Measurements from ENCODE around the gene MYL5. TPM values are rescaled to one million over a fixed set of nuclear protein-coding genes. Genes with fewer than 3 reads are reported as not detected.
A peak's percentile ranks its signal among the peaks of the same experiment; 100 is the strongest.

Gene MYL5
- total and polyA plus RNA-seq, 7 experiments from 2014 or later = 5.8 to 32.7 (median 21.4) TPM

DNA sequence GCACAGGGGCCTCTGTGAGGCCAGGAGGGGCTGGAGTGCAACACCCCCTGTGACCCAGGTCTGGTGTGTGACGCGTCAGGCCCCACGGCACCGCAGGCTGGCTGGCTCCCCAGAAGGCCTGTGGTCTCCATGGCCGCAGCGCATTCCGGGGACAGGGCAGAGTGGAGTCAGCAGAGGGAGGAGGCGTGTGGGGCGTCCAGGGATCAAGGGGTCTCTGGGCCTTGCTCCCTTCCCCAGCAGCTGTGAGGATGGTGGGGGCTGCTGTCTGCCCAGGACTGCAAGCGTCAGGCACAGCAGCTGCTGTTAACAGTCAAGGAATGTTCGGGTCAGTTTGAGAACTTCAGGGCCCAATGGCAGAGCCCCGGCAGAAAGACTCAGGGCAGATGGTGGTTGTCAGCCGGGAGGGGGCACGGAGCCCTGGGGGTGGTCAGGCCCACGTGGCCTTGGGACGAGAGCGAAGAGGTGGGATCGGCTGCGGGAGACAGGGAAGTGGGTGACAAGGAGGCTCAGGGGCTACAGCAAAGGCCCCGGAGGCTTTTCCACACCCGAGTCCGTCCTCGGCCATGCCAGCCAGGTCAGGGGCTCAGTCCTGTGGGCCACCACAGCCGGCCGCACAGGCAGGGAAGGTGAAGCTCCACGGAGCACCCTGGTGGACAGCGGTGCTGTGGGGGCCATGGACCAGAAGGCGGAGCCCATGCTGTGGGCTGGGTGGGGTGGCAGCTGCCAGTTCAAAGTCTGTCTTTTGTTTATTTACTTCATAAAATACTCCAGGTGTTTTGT, 49.6 kb downstream of the MYL5 start:
- ChIA-PET CTCF (no interaction called here), POLR2A (interaction anchor here (0.7 kb wide), 1 partner anchor 43 kb away, joined by 3 read pairs; no protein-coding TSS in a partner anchor)
- no peak overlapping the region for H3K27ac ChIP-seq (ENCODE audit: low read depth, low read length)

DNA sequence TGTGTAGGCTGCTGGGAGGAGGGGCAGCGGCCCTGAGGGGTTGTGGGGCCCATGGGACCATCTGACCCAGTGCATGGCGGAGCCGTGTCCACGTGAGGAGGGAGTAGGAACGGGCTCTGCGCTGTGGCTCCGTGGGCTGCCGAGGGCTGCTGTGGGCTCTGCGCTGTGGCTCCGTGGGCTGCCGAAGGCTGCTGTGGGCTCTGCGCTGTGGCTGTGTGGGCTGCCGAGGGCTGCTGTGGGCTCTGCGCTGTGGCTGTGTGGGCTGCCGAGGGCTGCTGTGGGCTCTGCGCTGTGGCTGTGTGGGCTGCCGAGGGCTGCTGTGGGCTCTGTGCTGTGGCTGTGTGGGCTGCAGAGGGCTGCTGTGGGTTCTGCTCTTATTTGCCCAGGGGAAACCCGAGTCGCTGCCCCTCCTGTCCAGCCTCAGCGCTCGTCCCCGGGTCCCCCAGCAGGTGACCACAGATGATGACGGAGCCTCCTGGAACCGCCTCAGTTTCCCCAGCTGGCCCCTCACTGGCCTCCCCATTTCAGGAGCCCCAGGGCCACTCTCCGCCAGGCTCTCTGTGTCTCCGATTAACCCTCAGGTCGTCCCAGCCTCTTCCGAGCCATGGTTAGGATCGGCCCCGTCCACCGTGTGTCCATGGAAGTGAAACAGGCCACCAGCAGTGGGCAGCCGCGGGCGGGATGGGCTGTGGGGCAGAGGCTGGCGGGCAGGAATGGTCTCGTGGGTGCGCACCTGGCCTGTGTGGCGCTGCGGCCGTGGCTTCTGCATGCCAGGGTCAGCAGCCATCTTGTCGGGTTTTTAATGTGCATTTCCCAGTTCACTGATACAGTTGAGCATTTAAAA, 51.3 kb downstream of the MYL5 start:
- Histone ChIP-seq H3K9me3 (ENCODE audit: control insufficient read depth in 2 of 3, low read length in 3 of 3) (no peaks in the 10 kb centered on the region), H3K27me3 (ENCODE audit: control insufficient read depth in 2 of 2, insufficient read depth in 2 of 2, low read length in 2 of 2) (no peaks in the 10 kb centered on the region), H3K4me1 (ENCODE audit: control insufficient read depth in 2 of 2, insufficient read depth in 2 of 2, low read length in 2 of 2) (no peaks in the 10 kb centered on the region), H3K27ac (ENCODE audit: low read depth, low read length) (no peak overlapping the region), H3K4me3 (ENCODE audit: low read length) (no peak overlapping the region), H3K36me3 (ENCODE audit: control insufficient read depth in 2 of 3, insufficient read depth in 3 of 3, low read length in 3 of 3) (peaks cover 0 to 21% (median 0%) of the 10 kb centered on the region in 3 experiments)
- Mint-ChIP-seq H3K4me3 (no peak overlapping the region), H3K27me3 (no peaks in the 10 kb centered on the region), H3K9me3 (peaks cover 0 to 3% (median 0%) of the 10 kb centered on the region in 11 donors), H3K36me3 (peaks cover 0 to 28% (median 6%) of the 10 kb centered on the region in 5 donors), H3K27ac (no peak overlapping the region), H3K4me1 (peaks cover 4 to 29% (median 20%) of the 10 kb centered on the region in 7 donors)
- intact Hi-C loops (cut with micrococcal nuclease) = no loop called here
- CTCF ChIA-PET = no interaction called here
- ATAC-seq (no peak), DNase-seq (no peak)
- POLR2A ChIA-PET = no interaction called here

More for the DNA sequence above, 49.6 kb downstream of the MYL5 start:
- H3K36me3 ChIP-seq (ENCODE audit: control insufficient read depth in 2 of 3, insufficient read depth in 3 of 3, low read length in 3 of 3) = peaks cover 0 to 16% (median 0%) of the 10 kb centered on the region in 3 experiments
- H3K27me3 ChIP-seq (ENCODE audit: control insufficient read depth in 2 of 2, insufficient read depth in 2 of 2, low read length in 2 of 2) = no peaks in the 10 kb centered on the region
- intact Hi-C loops (cut with micrococcal nuclease) = no loop called here
- DNase-seq (no peak), ATAC-seq (no peak)
- Mint-ChIP-seq H3K9me3 (peaks cover 0 to 5% (median 0%) of the 10 kb centered on the region in 11 donors), H3K36me3 (peaks cover 0 to 34% (median 9%) of the 10 kb centered on the region in 5 donors), H3K4me1 (peaks cover 4 to 34% (median 21%) of the 10 kb centered on the region in 7 donors), H3K27me3 (no peaks in the 10 kb centered on the region), H3K4me3 (no peak overlapping the region), H3K27ac (peak overlapping the region in 2 of 9 donors; percentile 45 to 51)
- no peak overlapping the region for H3K4me3 ChIP-seq (ENCODE audit: low read length)
- H3K4me1 ChIP-seq (ENCODE audit: control insufficient read depth in 2 of 2, insufficient read depth in 2 of 2, low read length in 2 of 2) = no peaks in the 10 kb centered on the region
- no peaks in the 10 kb centered on the region for H3K9me3 ChIP-seq (ENCODE audit: control insufficient read depth in 2 of 3, low read length in 3 of 3)

DNA sequence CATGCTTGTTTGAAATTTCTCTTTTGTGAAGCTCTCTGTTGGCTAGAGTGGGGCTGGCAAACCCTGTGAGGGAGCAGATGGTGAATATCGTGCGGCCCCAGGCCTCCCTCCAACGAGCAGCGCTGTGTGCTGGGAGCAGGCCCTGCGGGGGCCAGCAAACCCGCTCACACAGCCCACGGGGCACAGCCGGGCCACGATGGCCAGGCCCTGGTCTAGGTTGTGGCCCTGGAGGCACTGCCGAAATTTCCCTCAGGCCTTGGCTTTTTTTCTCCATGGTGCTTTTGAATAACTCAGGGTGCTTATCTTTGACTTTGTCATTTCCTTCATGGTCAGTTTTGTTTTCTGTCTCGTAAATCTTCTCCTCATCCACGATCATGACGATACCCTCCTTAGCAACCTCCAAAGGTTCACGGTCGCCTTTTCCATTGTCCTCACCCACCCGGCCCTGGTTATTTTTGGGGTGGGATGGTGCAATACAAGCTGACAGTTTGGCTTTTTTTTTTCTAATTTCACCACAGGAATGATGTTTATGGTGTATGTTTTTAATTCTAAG, 52.0 kb downstream of the MYL5 start:
- Mint-ChIP-seq H3K9me3 (peaks cover 0 to 3% (median 0%) of the 10 kb centered on the region in 11 donors), H3K27ac (peak overlapping the region in 1 of 9 donors; percentile 24), H3K27me3 (no peaks in the 10 kb centered on the region), H3K4me1 (peaks cover 4 to 29% (median 20%) of the 10 kb centered on the region in 7 donors), H3K4me3 (peak overlapping the region in 1 of 10 donors; percentile 15), H3K36me3 (peaks cover 0 to 29% (median 9%) of the 10 kb centered on the region in 5 donors)
- Histone ChIP-seq H3K36me3 (ENCODE audit: control insufficient read depth in 2 of 3, insufficient read depth in 3 of 3, low read length in 3 of 3) (peaks cover 0 to 22% (median 0%) of the 10 kb centered on the region in 3 experiments), H3K4me1 (ENCODE audit: control insufficient read depth in 2 of 2, insufficient read depth in 2 of 2, low read length in 2 of 2) (no peaks in the 10 kb centered on the region), H3K9me3 (ENCODE audit: control insufficient read depth in 2 of 3, low read length in 3 of 3) (no peaks in the 10 kb centered on the region), H3K27ac (ENCODE audit: low read depth, low read length) (no peak overlapping the region), H3K4me3 (ENCODE audit: low read length) (no peak overlapping the region), H3K27me3 (ENCODE audit: control insufficient read depth in 2 of 2, insufficient read depth in 2 of 2, low read length in 2 of 2) (no peaks in the 10 kb centered on the region)
- POLR2A ChIA-PET = no interaction called here
- CTCF ChIA-PET = no interaction called here
- intact Hi-C loops (cut with micrococcal nuclease) = no loop called here
- no peak for DNase-seq
- no peak for ATAC-seq

DNA sequence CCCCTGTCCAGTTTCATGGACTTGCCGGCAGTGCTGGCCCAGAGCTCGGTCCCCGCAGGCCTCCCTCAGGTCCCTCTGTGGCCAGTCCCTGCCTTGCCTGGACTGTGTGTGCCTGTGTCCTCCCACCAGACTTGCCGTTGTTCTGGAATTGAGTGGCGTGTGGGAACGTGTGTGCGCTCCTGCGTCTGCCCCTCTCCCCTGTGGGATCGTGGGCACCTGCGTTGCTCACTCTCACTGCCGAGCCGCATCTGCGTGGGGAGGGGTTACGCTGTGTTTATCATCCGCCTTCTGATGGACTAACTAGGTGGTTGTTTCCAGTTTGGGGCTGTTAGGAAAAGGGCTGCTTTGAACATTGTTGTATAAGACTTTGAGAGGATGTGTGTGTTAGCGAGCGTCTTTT, 52.5 kb downstream of the MYL5 start:
- Mint-ChIP-seq H3K4me3 (no peak overlapping the region), H3K27me3 (no peaks in the 10 kb centered on the region), H3K27ac (peak overlapping the region in 2 of 9 donors; percentile 24 to 72), H3K36me3 (peaks cover 0 to 24% (median 7%) of the 10 kb centered on the region in 5 donors), H3K9me3 (peaks cover 0 to 3% (median 0%) of the 10 kb centered on the region in 11 donors), H3K4me1 (peaks cover 4 to 26% (median 20%) of the 10 kb centered on the region in 7 donors)
- H3K9me3 ChIP-seq (ENCODE audit: control insufficient read depth in 2 of 3, low read length in 3 of 3) = no peaks in the 10 kb centered on the region
- intact Hi-C loops (cut with micrococcal nuclease) = no loop called here
- POLR2A ChIA-PET = no interaction called here
- CTCF ChIA-PET = no interaction called here
- H3K4me3 ChIP-seq (ENCODE audit: low read length) = no peak overlapping the region
- H3K27me3 ChIP-seq (ENCODE audit: control insufficient read depth in 2 of 2, insufficient read depth in 2 of 2, low read length in 2 of 2) = no peaks in the 10 kb centered on the region
- ATAC-seq (no peak), DNase-seq (no peak)
- H3K4me1 ChIP-seq (ENCODE audit: control insufficient read depth in 2 of 2, insufficient read depth in 2 of 2, low read length in 2 of 2) = no peaks in the 10 kb centered on the region
- peaks cover 0 to 18% (median 0%) of the 10 kb centered on the region in 3 experiments for H3K36me3 ChIP-seq (ENCODE audit: control insufficient read depth in 2 of 3, insufficient read depth in 3 of 3, low read length in 3 of 3)
- H3K27ac ChIP-seq (ENCODE audit: low read depth, low read length) = no peak overlapping the region

DNA sequence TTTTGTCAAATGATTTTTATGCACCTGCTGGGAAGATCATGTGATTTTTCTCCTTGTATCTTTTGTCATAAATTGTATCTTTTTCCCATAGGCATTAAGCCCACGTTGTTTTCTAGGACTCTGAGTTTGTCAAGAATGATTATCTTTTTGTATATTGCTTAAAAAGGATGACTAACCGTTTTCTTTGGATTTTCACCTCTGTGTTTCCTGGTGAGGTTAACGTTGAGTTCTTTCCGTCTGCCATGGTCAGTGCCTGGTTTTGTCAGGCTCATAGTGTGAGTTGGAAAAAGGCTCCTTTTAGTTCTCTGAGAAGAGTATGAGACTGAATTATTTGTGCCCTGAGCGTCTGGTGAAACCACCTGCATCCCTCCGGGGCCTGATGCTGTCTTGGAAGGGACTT, 53.2 kb downstream of the MYL5 start:
- ATAC-seq = no peak
- Mint-ChIP-seq H3K36me3 (peaks cover 0 to 19% (median 3%) of the 10 kb centered on the region in 5 donors), H3K4me3 (no peak overlapping the region), H3K27me3 (no peaks in the 10 kb centered on the region), H3K4me1 (peaks cover 4 to 25% (median 20%) of the 10 kb centered on the region in 7 donors), H3K27ac (peak overlapping the region in 2 of 9 donors; percentile 15 to 59), H3K9me3 (peaks cover 0 to 3% (median 0%) of the 10 kb centered on the region in 11 donors)
- Histone ChIP-seq H3K27me3 (ENCODE audit: control insufficient read depth in 2 of 2, insufficient read depth in 2 of 2, low read length in 2 of 2) (no peaks in the 10 kb centered on the region), H3K4me1 (ENCODE audit: control insufficient read depth in 2 of 2, insufficient read depth in 2 of 2, low read length in 2 of 2) (no peaks in the 10 kb centered on the region), H3K27ac (ENCODE audit: low read depth, low read length) (no peak overlapping the region), H3K36me3 (ENCODE audit: control insufficient read depth in 2 of 3, insufficient read depth in 3 of 3, low read length in 3 of 3) (peaks cover 0 to 17% (median 0%) of the 10 kb centered on the region in 3 experiments), H3K4me3 (ENCODE audit: low read length) (no peak overlapping the region), H3K9me3 (ENCODE audit: control insufficient read depth in 2 of 3, low read length in 3 of 3) (no peaks in the 10 kb centered on the region)
- ChIA-PET POLR2A (no interaction called here), CTCF (no interaction called here)
- intact Hi-C loops (cut with micrococcal nuclease) = no loop called here
- DNase-seq = no peak

DNA sequence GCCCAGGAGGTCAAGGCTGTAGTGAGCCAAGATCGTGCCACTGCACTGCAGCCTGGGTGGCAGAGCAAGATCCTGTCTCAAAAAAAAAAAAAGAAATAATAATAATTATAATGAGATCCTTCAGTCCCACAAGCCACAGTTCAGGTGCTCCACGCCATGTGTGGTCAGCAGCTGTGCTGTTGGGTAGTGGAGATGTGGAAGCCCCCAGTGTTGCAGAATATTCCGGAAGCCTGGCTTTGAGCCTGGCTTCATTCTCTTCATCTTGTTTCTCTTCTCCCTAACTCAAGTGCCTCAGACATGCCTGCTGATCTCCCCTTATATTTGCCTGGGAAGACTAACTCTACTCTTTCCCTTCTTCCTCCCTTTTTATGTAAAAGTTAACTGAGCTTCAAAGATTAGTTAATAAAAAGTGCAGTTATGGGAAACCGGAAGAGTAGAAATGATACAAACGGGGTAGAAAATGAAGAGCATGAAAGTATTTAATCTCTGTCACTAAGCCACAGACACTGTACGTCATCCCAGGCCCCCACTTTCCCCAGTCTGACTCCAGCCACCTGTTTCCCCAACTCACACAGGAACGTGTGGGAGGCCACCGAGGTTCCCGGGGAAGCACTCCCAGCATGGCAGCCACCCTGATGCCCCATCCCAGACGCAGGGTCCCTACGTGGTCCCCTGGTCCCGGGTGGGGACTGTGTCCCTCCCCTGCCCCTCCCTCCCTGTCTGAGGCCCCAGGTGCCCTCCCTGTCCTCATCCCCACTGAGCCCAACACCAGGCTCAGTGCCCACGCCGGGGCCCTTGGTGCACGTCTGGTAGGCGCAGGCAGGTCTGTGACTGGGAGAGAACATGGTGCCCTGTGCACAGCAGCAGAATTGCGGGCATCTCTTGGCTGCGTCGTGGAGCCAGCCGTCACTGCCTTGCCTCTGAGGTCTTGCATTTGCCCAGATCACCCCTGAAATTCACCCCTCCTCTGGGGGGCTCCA, 55.3 kb downstream of the MYL5 start:
- Histone ChIP-seq H3K27me3 (ENCODE audit: control insufficient read depth in 2 of 2, insufficient read depth in 2 of 2, low read length in 2 of 2) (no peaks in the 10 kb centered on the region), H3K27ac (ENCODE audit: low read depth, low read length) (no peak overlapping the region), H3K36me3 (ENCODE audit: control insufficient read depth in 2 of 3, insufficient read depth in 3 of 3, low read length in 3 of 3) (peaks cover 0 to 37% (median 8%) of the 10 kb centered on the region in 3 experiments), H3K4me3 (ENCODE audit: low read length) (no peak overlapping the region), H3K9me3 (ENCODE audit: control insufficient read depth in 2 of 3, low read length in 3 of 3) (no peaks in the 10 kb centered on the region), H3K4me1 (ENCODE audit: control insufficient read depth in 2 of 2, insufficient read depth in 2 of 2, low read length in 2 of 2) (no peaks in the 10 kb centered on the region)
- no peak overlapping the region for H3K4me3 Mint-ChIP-seq
- H3K9me3 Mint-ChIP-seq = no peaks in the 10 kb centered on the region
- CTCF ChIA-PET = no interaction called here
- POLR2A ChIA-PET = no interaction called here
- DNase-seq (no peak), ATAC-seq (no peak)
- H3K36me3 Mint-ChIP-seq = peaks cover 3 to 26% (median 6%) of the 10 kb centered on the region in 5 donors
- H3K27me3 Mint-ChIP-seq = no peaks in the 10 kb centered on the region
- peaks cover 4 to 25% (median 17%) of the 10 kb centered on the region in 7 donors for H3K4me1 Mint-ChIP-seq
- intact Hi-C loops (cut with micrococcal nuclease) = no loop called here
- peak overlapping the region in 3 of 9 donors; percentile 3 to 43 (median 8) for H3K27ac Mint-ChIP-seq
